GM21619 (cell line): ENCODE results near the gene GAS1.

Experiments
- ATAC-seq: cut with Tn5 transposase; IDR thresholded peaks from one replicate; pipeline ENCODE4 v1.9.1; 2021; ENCODE audit not compliant: unreplicated experiment

GAS1 gene

GRCh38 chr9:86926145-86926544 lies 21.2 kb downstream of the GAS1 start:
- ATAC-seq, result no peak

- no peak for ATAC-seq
These were observed 21.6 kb downstream of the GAS1 start for GRCh38 chr9:86925686-86926085.

GRCh38 chr9:86924206-86924605 lies 23.1 kb downstream of the GAS1 start:
- ATAC-seq, result no peak

GRCh38 chr9:86921151-86921923 lies 26.0 kb downstream of the GAS1 start:
- no peak for ATAC-seq

- ATAC-seq, result no peak
These were observed 28.8 kb downstream of the GAS1 start for GRCh38 chr9:86918556-86918955.

- no peak for ATAC-seq
These were observed 35.1 kb downstream of the GAS1 start for GRCh38 chr9:86912210-86912609.

GRCh38 chr9:86909388-86909787 lies 37.9 kb downstream of the GAS1 start:
- ATAC-seq, result no peak

GRCh38 chr9:86908261-86908660 lies 39.0 kb downstream of the GAS1 start:
- ATAC-seq, result no peak

GRCh38 chr9:86907346-86907745 lies 40.0 kb downstream of the GAS1 start:
- ATAC-seq, result no peak

- ATAC-seq, result no peak
These were observed 43.6 kb downstream of the GAS1 start for GRCh38 chr9:86903734-86904085.

- ATAC-seq, result no peak
These were observed 44.1 kb downstream of the GAS1 start for GRCh38 chr9:86902991-86903733.

GRCh38 chr9:86902586-86902985 lies 44.7 kb downstream of the GAS1 start:
- ATAC-seq, result no peak

GRCh38 chr9:86902176-86902575 lies 45.1 kb downstream of the GAS1 start:
- ATAC-seq, result no peak

GRCh38 chr9:86901511-86901910 lies 45.8 kb downstream of the GAS1 start:
- ATAC-seq, result no peak
